ENCODE results near the gene WIPF2.
A peak's percentile ranks its signal among the peaks of the same experiment; 100 is the strongest.

The WIPF2 gene

DNA sequence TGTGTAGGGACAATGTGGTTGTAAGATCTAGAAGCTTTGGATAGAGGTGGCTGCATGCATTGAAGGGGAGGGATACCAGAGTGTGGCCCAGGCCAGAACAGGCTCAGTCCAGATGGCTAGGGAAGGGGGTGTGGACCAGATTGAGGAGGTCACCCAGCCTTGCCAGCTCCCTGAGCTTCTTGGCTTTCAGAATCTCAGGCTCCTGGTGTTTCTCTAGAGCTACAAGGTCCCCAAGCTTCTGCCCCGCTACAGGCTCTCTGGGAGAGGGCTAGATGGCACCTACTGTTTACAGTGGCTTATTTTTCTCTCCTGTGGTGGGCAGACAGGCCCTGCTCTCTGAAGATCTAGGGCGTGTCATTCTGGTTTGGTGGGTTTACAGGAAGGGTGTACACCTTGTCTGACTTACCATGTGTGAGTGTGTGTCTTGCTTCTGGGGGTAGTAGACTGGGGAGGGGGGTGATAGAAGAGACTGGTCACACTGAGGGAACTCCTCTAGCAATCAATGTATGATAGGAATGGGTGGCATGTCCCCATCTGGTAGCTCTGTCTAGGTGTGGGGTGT lies 90.9 kb downstream of the WIPF2 start:
- DNase-seq = no peak
- no peaks in the 10 kb centered on the region for H3K27me3 Mint-ChIP-seq
- H3K27ac Mint-ChIP-seq = peak overlapping the region in 1 of 2 donors; percentile 42
- H3K4me3 Mint-ChIP-seq = peak overlapping the region in 1 of 2 donors; percentile 30
- no peaks in the 10 kb centered on the region for H3K4me1 Mint-ChIP-seq
- H3K9me3 Mint-ChIP-seq = no peaks in the 10 kb centered on the region
- no peak for ATAC-seq

GRCh38 chr17:40310882-40311391 lies 91.8 kb downstream of the WIPF2 start:
- H3K27ac Mint-ChIP-seq = peak overlapping the region in 1 of 2 donors; percentile 59
- peak; percentile 28 for ATAC-seq
- H3K4me1 Mint-ChIP-seq = no peaks in the 10 kb centered on the region

GRCh38 chr17:40311575-40311974 lies 92.5 kb downstream of the WIPF2 start:
- ATAC-seq (no peak), DNase-seq (no peak)
- Mint-ChIP-seq H3K4me1 (no peaks in the 10 kb centered on the region), H3K27me3 (no peaks in the 10 kb centered on the region), H3K27ac (no peak overlapping the region), H3K4me3 (peak overlapping the region in 1 of 2 donors; percentile 58), H3K9me3 (no peaks in the 10 kb centered on the region)

More at GRCh38 chr17:40310882-40311391, 91.8 kb downstream of the WIPF2 start:
- no peaks in the 10 kb centered on the region for H3K9me3 Mint-ChIP-seq
- no peaks in the 10 kb centered on the region for H3K27me3 Mint-ChIP-seq
- DNase-seq = no peak
- peak overlapping the region in 1 of 2 donors; percentile 58 for H3K4me3 Mint-ChIP-seq

- DNase-seq (peak in 1 of 2 donors; percentile 13), ATAC-seq (no peak)
- no peaks in the 10 kb centered on the region for H3K27me3 Mint-ChIP-seq
- H3K9me3 Mint-ChIP-seq = no peaks in the 10 kb centered on the region
- H3K4me1 Mint-ChIP-seq = no peaks in the 10 kb centered on the region
- peak overlapping the region; percentile 5 to 26 for H3K4me3 Mint-ChIP-seq
- H3K27ac Mint-ChIP-seq = no peak overlapping the region
These were observed 93.1 kb downstream of the WIPF2 start for GRCh38 chr17:40312131-40312731.

- Mint-ChIP-seq H3K27ac (peak overlapping the region in 1 of 2 donors; percentile 55), H3K4me3 (no peak overlapping the region), H3K9me3 (no peaks in the 10 kb centered on the region), H3K27me3 (no peaks in the 10 kb centered on the region), H3K4me1 (no peaks in the 10 kb centered on the region)
- no peak for DNase-seq
- no peak for ATAC-seq
These were observed 94.0 kb downstream of the WIPF2 start for GRCh38 chr17:40312893-40313667.

- no peak for ATAC-seq
- no peaks in the 10 kb centered on the region for H3K27me3 Mint-ChIP-seq
- no peaks in the 10 kb centered on the region for H3K9me3 Mint-ChIP-seq
- no peak overlapping the region for H3K4me3 Mint-ChIP-seq
- peak overlapping the region in 1 of 2 donors; percentile 88 for H3K27ac Mint-ChIP-seq
- DNase-seq = no peak
- H3K4me1 Mint-ChIP-seq = no peaks in the 10 kb centered on the region
These were observed 94.8 kb downstream of the WIPF2 start for GRCh38 chr17:40313668-40314583.

DNA sequence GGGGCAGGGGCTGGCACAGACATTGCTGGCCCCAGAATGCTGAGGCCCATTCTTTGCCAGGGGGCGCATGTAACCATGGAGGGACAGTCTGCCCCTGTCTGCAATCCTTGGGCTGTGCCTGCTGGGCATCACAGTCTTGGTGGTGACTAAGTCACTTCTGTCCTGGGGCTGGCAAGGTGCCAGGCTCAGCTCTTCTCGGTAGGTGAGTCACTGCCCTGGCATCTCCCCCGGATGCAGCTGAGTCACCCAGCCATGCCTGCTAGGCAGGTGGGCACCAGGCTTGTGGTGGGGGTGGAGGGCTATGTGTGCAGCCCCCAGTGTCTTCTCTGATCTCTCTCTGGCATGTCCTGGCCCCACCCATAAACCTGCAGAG lies 95.5 kb downstream of the WIPF2 start:
- peak overlapping the region in 1 of 2 donors; percentile 88 for H3K27ac Mint-ChIP-seq
- peak overlapping the region in 1 of 2 donors; percentile 64 for H3K4me3 Mint-ChIP-seq
- DNase-seq = peak; percentile 78 to 92
- peaks cover 3% of the 10 kb centered on the region for H3K4me1 Mint-ChIP-seq
- ATAC-seq = peak; percentile 65
- H3K27me3 Mint-ChIP-seq = no peaks in the 10 kb centered on the region
- no peaks in the 10 kb centered on the region for H3K9me3 Mint-ChIP-seq

GRCh38 chr17:40315206-40315605 lies 96.1 kb downstream of the WIPF2 start:
- H3K27ac Mint-ChIP-seq = no peak overlapping the region

DNA sequence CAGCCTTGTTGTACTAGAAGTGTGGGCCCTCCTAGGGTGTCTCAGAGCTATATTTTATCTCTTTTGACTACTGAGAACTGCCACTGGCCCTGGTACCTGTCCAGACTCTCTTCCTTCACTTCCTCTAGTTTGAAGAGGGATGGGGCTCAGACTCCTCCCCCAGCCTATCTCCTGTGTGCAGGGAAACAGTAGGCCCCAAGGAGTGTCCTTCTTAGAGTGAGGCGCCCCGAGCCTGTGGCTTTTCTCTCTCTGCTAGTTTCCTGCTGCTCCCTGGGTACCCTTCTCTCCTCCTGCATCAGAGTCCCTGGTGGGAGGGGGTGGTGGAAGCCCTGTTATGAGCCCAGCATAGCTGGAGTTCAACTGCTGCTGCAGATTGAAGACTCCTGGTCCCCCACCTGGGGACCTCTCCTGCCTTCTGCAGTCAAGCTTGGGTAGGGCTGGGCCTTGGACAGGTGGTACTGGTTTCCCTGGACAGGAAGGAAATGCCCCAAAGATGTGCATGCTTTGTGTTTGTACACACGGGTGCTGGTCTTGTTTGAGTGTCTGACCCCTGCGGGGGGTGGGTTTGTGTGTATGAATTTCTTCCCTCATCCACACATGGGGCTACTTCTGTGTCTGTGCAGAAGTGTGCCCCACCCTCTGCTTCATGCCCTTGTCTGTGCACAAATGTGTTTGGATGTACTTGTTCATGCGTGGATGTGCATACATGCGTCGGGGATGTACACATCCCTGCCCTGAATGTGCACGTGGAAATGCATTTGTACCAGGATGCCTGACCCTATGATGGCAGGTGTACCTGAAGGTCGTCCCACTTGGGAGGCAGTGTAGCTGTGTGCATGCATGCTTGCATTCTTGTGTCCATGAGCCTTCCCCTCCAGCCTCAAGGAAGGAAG lies 96.8 kb downstream of the WIPF2 start:
- Mint-ChIP-seq H3K4me3 (peak overlapping the region in 1 of 2 donors; percentile 13), H3K27me3 (no peaks in the 10 kb centered on the region), H3K27ac (no peak overlapping the region), H3K4me1 (peaks cover 17% of the 10 kb centered on the region), H3K9me3 (no peaks in the 10 kb centered on the region)
- no peak for ATAC-seq
- DNase-seq = no peak

More at GRCh38 chr17:40315206-40315605, 96.1 kb downstream of the WIPF2 start:
- H3K27me3 Mint-ChIP-seq = no peaks in the 10 kb centered on the region
- peaks cover 10% of the 10 kb centered on the region for H3K4me1 Mint-ChIP-seq
- no peak overlapping the region for H3K4me3 Mint-ChIP-seq
- no peak for DNase-seq
- H3K9me3 Mint-ChIP-seq = no peaks in the 10 kb centered on the region
- ATAC-seq = no peak

DNA sequence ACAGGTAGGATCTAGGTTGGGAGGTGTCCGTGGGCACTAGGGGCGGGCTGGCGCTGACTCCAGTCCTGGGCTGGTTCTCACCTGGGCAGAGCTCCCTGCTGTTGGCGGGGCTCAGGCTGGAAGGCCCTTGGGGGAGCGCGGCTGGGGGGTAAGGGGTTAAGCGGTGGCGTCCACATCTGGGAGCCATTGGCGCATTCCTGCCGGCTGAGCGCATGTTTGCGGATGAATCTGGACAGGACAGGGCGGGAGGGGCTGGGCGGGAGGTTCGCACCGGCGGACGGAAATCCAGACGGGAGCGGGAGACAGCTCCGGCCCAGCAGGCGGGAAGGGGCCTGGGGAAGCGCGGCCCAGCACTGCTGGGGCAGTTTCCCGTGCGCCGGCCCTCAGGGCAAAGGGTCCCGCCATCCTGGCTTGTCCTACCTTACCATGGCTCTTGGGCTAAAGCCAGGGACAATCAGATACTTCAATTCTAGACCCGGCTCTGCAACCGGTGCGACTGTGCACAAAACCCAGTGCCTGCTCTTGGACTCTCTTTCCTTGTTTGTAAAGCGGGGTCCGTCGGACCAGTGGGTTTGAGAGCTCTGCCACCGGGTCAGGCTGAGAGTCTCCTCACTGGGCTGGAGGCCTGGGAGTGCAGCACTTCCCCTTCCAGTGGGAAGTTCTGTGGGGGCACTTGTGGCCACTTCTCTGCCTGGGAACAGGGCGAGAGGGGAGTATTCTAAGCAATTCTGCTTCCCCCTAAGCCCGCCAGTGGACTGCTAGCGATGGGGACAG lies 97.7 kb downstream of the WIPF2 start:
- Mint-ChIP-seq H3K9me3 (no peaks in the 10 kb centered on the region), H3K4me1 (peaks cover 25% of the 10 kb centered on the region), H3K27ac (peak overlapping the region in 1 of 2 donors; percentile 20), H3K4me3 (peak overlapping the region in 1 of 2 donors; percentile 13), H3K27me3 (no peaks in the 10 kb centered on the region)
- no peak for DNase-seq
- no peak for ATAC-seq

GRCh38 chr17:40317345-40317873 lies 98.3 kb downstream of the WIPF2 start:
- H3K4me1 Mint-ChIP-seq = peaks cover 32% of the 10 kb centered on the region
- no peak for ATAC-seq
- no peaks in the 10 kb centered on the region for H3K27me3 Mint-ChIP-seq
- H3K4me3 Mint-ChIP-seq = peak overlapping the region; percentile 88 to 96
- H3K27ac Mint-ChIP-seq = no peak overlapping the region
- no peak for DNase-seq
- H3K9me3 Mint-ChIP-seq = no peaks in the 10 kb centered on the region

- Mint-ChIP-seq H3K4me3 (peak overlapping the region; percentile 88 to 96), H3K4me1 (peaks cover 39% of the 10 kb centered on the region), H3K27ac (peak overlapping the region; percentile 83 to 95), H3K9me3 (no peaks in the 10 kb centered on the region), H3K27me3 (no peaks in the 10 kb centered on the region)
- DNase-seq (peak; percentile 85 to 93), ATAC-seq (peak; percentile 76)
These were observed 99.1 kb downstream of the WIPF2 start for GRCh38 chr17:40317880-40318829.

All from stimulated activated naive CD8-positive, alpha-beta T cell treated with anti-CD3 and anti-CD28 coated beads, Interleukin-15, amount 100 ng/mL, for 72 hours (primary cell).